BLaER1 (cell line): ENCODE measurements around the gene ISL1.

Source experiments
- H3K27ac ChIP-seq: shearing (Covaris generic); formaldehyde crosslinking; 2 replicates; pipeline ENCODE4 v1.8.1; 2022
- H3K27me3 ChIP-seq: shearing (Covaris generic); formaldehyde crosslinking; 2 replicates; pipeline ENCODE4 v1.8.1; 2022
- H3K36me3 ChIP-seq: shearing (Covaris generic); formaldehyde crosslinking; 2 replicates; pipeline ENCODE4 v1.8.1; 2022
- H3K4me1 ChIP-seq: shearing (Covaris generic); formaldehyde crosslinking; 2 replicates; pipeline ENCODE4 v1.8.1; 2022
- H3K4me2 ChIP-seq: shearing (Covaris generic); formaldehyde crosslinking; 2 replicates; pipeline ENCODE4 v1.8.1; 2022
- H3K4me3 ChIP-seq: shearing (Covaris generic); formaldehyde crosslinking; 2 replicates; pipeline ENCODE4 v1.8.1; 2022
- H3K9ac ChIP-seq: shearing (Covaris generic); formaldehyde crosslinking; 2 replicates; pipeline ENCODE4 v1.8.1; 2022
- H3K9me3 ChIP-seq: shearing (Covaris generic); formaldehyde crosslinking; 2 replicates; pipeline ENCODE4 v1.8.1; 2022
- H4K20me1 ChIP-seq: shearing (Covaris generic); formaldehyde crosslinking; 2 replicates; pipeline ENCODE4 v1.8.1; 2022
- Cebpa-rat ChIP-seq: shearing (Covaris generic); IDR thresholded peaks from 2 replicates; pipeline ENCODE4 v1.8.1; 2022

ISL1 gene

DNA sequence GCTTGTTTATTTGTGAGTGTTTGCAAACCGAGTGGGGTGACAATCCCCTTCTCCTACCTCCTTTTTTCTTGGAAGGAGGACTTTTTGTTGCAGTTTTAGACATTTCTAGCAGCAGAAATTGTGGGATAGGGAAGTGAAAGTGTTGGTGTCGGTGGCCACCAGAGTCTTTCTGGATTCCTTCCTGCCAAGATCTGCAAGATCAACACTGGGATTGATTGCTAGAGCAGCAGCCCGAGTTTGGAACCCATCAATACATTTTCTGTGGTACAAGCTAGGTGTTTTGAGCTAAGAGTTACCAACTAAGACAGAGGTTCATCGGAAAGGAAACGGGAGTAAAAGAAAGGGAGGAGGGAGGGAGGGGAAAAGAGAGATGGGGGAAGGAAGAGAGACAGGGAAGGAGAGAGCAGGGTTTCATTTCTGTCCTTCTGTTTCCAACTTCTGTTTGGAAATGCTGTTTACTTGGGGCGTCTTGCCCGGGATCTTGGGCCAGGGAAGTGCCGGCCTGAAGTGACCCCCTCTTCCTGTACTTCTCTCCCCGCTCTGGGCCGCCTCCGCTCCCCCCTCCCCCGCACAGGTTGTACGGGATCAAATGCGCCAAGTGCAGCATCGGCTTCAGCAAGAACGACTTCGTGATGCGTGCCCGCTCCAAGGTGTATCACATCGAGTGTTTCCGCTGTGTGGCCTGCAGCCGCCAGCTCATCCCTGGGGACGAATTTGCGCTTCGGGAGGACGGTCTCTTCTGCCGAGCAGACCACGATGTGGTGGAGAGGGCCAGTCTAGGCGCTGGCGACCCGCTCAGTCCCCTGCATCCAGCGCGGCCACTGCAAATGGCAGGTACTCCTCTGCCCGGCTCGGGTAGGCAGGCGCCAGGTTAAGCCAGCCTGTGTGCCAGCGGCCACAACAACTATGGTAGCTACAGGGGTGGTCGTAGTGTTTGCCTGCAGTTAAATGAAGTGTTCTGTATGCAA lies 4.0 kb downstream of the ISL1 start:
- Histone ChIP-seq H3K9me3 (peaks cover 38% of the 10 kb centered on the region), H3K4me1 (no peaks in the 10 kb centered on the region), H3K27me3 (no peaks in the 10 kb centered on the region), H3K9ac (no peak overlapping the region), H3K27ac (no peak overlapping the region), H3K4me2 (no peak overlapping the region), H3K4me3 (no peak overlapping the region), H3K36me3 (no peaks in the 10 kb centered on the region), H4K20me1 (no peaks in the 10 kb centered on the region)
- TF ChIP-seq Cebpa-rat = no peak

DNA sequence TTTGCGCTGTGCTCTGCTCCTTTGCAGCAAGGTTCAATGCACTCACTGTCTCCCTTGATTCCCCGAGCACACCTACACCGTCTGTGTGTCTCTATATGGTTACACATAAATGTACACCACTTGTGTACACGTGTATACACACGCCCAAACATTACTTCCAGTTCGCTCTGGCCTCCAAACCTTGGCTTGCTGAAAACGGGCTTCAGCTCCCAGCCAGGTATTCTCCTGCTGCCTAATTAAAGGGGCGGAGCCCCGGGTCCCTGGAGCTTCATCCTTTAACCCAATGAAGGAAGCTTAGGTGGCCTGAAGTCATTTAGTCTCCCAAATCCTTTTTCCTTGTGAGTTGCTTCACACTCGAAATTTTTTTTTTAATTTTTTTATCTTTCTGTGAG lies 4.6 kb downstream of the ISL1 start:
- TF ChIP-seq Cebpa-rat = no peak
- H3K4me3 ChIP-seq = no peak overlapping the region
- no peak overlapping the region for H3K4me2 ChIP-seq
- no peaks in the 10 kb centered on the region for H3K27me3 ChIP-seq
- no peaks in the 10 kb centered on the region for H3K4me1 ChIP-seq
- H3K27ac ChIP-seq = no peak overlapping the region
- no peaks in the 10 kb centered on the region for H3K36me3 ChIP-seq
- H3K9me3 ChIP-seq = peaks cover 32% of the 10 kb centered on the region
- no peaks in the 10 kb centered on the region for H4K20me1 ChIP-seq
- no peak overlapping the region for H3K9ac ChIP-seq

DNA sequence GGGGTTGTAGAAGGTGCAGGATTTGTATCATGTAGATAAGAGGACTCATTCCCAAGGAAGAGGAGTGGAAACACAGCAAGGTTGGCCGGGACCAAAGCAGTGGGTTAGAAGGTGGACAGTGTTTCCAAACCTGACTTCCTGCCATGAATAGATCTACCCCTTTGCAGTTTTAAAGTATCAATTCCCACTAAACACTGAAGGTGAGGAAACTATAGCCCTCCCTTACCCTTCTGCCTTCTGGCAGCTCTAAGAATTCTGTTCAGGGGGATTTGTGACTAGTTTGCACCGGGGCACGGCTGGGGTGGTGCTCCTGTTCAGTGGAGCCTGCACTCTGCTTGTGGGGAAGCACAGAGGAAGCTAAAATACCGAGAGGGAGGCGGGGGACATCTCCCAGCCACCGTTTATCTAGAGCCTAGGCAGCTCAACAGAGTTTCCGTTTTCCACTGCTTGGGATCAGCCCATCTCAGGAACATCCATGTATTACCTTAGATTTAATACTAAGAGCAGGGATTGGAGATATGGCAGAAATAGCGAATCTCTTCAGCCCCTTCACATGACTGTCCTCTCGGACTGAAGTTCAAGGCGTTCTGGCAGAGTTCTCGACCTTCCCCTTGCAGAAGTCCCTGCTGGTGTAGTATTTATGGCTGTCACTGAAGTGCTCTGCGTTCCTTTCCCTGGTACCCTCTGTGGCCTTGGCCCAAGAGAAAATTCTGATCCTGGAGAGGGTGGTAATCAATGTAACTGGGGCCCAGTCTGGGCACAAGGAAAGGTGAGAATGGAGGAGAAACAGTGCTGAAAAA lies 5.4 kb downstream of the ISL1 start:
- Histone ChIP-seq H4K20me1 (no peaks in the 10 kb centered on the region), H3K4me3 (no peak overlapping the region), H3K9ac (no peak overlapping the region), H3K4me1 (no peaks in the 10 kb centered on the region), H3K9me3 (peaks cover 24% of the 10 kb centered on the region), H3K27ac (no peak overlapping the region), H3K36me3 (no peaks in the 10 kb centered on the region), H3K4me2 (no peak overlapping the region), H3K27me3 (no peaks in the 10 kb centered on the region)
- no peak for TF ChIP-seq Cebpa-rat

DNA sequence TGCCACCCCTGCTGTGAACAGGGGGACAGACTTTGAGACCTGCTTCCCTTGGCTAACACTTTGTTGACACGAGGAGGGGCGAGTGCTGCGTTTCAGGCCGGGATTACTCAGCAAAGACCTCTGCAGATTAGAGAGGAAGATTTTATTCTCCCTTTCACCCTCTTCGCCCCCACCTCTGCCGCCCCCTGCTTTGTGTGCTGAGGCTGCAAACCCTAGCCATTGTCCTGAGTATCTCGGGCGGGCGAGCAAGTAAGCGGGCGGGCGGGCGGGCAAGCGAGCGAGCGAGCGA lies 6.0 kb downstream of the ISL1 start:
- Histone ChIP-seq H3K36me3 (no peaks in the 10 kb centered on the region), H3K4me3 (no peak overlapping the region), H3K9ac (no peak overlapping the region), H4K20me1 (no peaks in the 10 kb centered on the region), H3K27ac (no peak overlapping the region), H3K4me2 (no peak overlapping the region), H3K9me3 (peaks cover 18% of the 10 kb centered on the region), H3K27me3 (no peaks in the 10 kb centered on the region), H3K4me1 (no peaks in the 10 kb centered on the region)
- no peak for TF ChIP-seq Cebpa-rat

DNA sequence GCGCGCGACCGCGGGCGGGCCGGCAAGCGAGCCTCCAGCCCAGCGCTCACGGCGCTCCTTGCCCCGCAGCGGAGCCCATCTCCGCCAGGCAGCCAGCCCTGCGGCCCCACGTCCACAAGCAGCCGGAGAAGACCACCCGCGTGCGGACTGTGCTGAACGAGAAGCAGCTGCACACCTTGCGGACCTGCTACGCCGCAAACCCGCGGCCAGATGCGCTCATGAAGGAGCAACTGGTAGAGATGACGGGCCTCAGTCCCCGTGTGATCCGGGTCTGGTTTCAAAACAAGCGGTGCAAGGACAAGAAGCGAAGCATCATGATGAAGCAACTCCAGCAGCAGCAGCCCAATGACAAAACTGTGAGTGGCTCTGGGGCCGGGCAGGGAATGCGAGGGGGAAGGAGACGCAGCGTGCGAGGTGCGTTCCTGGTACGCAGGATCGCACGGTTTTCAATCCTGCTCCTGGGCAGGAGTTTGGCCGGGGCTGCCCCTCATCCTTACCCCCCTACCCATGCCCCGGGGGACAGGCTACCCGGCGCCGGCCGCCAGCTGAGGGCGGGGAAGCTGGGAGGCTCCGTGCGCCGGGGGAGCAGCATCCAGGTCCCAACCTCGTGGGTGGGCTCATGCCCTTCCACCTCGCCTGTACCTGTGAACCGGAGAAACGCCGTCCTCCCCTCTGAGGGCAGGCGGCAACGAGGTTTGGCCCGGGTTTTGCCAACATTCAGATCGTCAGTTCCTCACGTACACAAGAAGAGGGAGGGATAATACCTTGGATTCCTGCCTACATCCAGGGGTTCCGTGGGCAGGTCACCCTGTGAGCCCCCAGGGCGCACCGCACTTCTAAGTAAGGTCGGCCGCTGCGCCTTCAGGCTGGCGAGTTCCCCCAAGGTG lies 6.6 kb downstream of the ISL1 start:
- TF ChIP-seq Cebpa-rat = no peak
- Histone ChIP-seq H3K4me1 (no peaks in the 10 kb centered on the region), H3K4me3 (no peak overlapping the region), H3K27ac (no peak overlapping the region), H4K20me1 (no peaks in the 10 kb centered on the region), H3K36me3 (no peaks in the 10 kb centered on the region), H3K9me3 (peaks cover 17% of the 10 kb centered on the region), H3K9ac (no peak overlapping the region), H3K27me3 (no peaks in the 10 kb centered on the region), H3K4me2 (no peak overlapping the region)

DNA sequence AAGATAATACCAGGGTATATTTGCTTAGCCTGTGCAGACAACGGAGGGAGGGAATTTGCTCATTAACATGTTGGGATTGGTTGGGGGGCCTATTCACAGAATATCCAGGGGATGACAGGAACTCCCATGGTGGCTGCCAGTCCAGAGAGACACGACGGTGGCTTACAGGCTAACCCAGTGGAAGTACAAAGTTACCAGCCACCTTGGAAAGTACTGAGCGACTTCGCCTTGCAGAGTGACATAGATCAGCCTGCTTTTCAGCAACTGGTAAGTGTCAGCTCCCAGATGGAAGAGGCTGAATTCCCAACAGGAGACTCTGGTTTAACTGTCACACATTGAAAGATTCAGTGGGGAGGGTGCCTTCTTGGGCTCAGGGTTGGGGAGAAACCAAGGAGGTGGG lies 7.9 kb downstream of the ISL1 start:
- H3K9ac ChIP-seq = no peak overlapping the region
- H3K9me3 ChIP-seq = peaks cover 17% of the 10 kb centered on the region
- no peaks in the 10 kb centered on the region for H3K27me3 ChIP-seq
- TF ChIP-seq Cebpa-rat = no peak
- H4K20me1 ChIP-seq = no peaks in the 10 kb centered on the region
- no peak overlapping the region for H3K27ac ChIP-seq
- no peak overlapping the region for H3K4me3 ChIP-seq
- H3K4me1 ChIP-seq = no peaks in the 10 kb centered on the region
- no peaks in the 10 kb centered on the region for H3K36me3 ChIP-seq
- no peak overlapping the region for H3K4me2 ChIP-seq

DNA sequence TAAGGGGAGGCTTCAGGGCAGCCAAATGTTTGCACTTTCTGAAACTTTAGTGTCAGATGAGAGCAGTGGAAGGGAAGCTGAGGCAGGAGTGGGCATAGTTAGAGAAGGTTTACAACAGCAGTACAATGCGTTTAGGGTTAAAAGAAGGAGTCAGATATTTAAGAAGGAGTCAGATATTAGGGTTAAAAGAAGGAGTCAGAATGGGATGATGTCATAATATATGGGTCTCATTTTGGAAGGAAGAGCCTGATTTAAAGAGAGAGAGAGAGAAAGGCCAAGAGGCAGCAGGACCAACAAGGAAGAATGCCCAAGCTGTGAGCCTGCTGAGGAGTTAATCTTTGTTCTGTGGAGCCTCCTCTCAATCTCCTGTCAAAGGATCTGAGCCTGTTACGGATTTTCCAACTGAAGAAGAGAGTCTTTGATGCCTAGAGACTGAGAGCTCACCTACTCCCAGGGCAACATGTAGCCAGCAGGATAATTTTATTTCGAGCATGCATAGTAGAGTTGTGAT lies 9.5 kb downstream of the ISL1 start:
- Histone ChIP-seq H3K4me3 (no peak overlapping the region), H3K9me3 (peaks cover 13% of the 10 kb centered on the region), H3K27me3 (no peaks in the 10 kb centered on the region), H4K20me1 (no peaks in the 10 kb centered on the region), H3K9ac (no peak overlapping the region), H3K27ac (no peak overlapping the region), H3K36me3 (no peaks in the 10 kb centered on the region), H3K4me1 (no peaks in the 10 kb centered on the region), H3K4me2 (no peak overlapping the region)
- TF ChIP-seq Cebpa-rat = no peak

DNA sequence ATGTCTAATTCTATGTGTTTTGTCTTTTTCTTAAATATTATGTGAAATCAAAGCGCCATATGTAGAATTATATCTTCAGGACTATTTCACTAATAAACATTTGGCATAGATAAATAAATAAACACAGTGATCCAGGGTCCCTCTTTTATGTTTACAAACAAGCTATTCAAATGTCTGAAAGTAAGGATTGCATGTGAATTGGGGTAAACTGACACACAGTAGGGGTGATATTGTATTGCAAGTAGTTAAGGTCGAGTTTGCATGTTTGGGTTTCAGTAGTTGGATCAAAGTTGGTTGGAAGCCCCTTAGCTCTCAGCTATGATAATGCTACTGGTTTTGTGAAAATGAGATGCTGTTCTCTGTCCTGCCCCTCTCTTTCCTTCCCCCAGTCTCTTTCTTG lies 11.4 kb downstream of the ISL1 start:
- H3K27me3 ChIP-seq = no peaks in the 10 kb centered on the region; the same call in 1 of the 2 replicates
- no peak for TF ChIP-seq Cebpa-rat
- H3K9ac ChIP-seq = no peak overlapping the region
- H3K36me3 ChIP-seq = no peaks in the 10 kb centered on the region
- H3K4me3 ChIP-seq = no peak overlapping the region
- H4K20me1 ChIP-seq = no peaks in the 10 kb centered on the region
- no peak overlapping the region for H3K27ac ChIP-seq
- no peaks in the 10 kb centered on the region for H3K4me1 ChIP-seq
- no peak overlapping the region for H3K4me2 ChIP-seq
- H3K9me3 ChIP-seq = peaks cover 20% of the 10 kb centered on the region

DNA sequence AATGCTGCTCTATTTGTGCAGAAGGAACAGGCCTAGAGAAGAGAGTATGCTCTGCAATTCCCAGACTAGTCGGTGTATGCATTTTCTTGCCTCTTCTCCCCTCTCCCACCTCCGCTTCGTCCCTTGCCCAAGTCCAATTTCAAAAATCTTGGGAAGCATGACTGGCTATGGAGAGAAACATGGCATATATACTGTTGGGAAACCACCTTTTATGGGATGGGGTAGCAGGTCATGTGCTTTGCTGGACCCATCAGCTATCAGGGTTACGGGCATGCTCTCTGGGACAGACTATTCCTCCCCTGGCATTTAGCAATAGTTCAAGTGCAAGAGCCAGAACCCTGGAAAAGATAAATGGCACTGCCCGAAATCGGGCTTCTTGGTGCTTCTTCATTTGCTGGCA lies 12.0 kb downstream of the ISL1 start:
- TF ChIP-seq Cebpa-rat = no peak
- Histone ChIP-seq H3K9me3 (peaks cover 14% of the 10 kb centered on the region), H3K4me1 (no peaks in the 10 kb centered on the region), H4K20me1 (no peaks in the 10 kb centered on the region), H3K27me3 (no peaks in the 10 kb centered on the region; the same call in 1 of the 2 replicates), H3K36me3 (no peaks in the 10 kb centered on the region), H3K9ac (no peak overlapping the region), H3K4me3 (no peak overlapping the region), H3K4me2 (no peak overlapping the region), H3K27ac (no peak overlapping the region)
